Superior temporal gyrus (tissue), 1 donor: ENCODE data around the gene PC.

Source experiments
- DNase-seq: peaks from one replicate; pipeline ENCODE4 v3.0.0-alpha.2; 2016; ENCODE audit errors: extremely low spot score

The PC gene

GRCh38 chr11:66867425-66868040 lies 90.7 kb downstream of the PC start:
- DNase-seq: no peak

GRCh38 chr11:66866511-66866986 lies 91.6 kb downstream of the PC start:
- DNase-seq: no peak

- DNase-seq: no peak
Observed at GRCh38 chr11:66866007-66866406, 92.2 kb downstream of the PC start.

GRCh38 chr11:66864924-66865697 lies 93.1 kb downstream of the PC start:
- DNase-seq: no peak

GRCh38 chr11:66864172-66864901 lies 93.8 kb downstream of the PC start:
- no peak for DNase-seq

- DNase-seq: no peak
Observed at GRCh38 chr11:66863428-66864125, 94.6 kb downstream of the PC start.

GRCh38 chr11:66862559-66863037 lies 95.6 kb downstream of the PC start:
- no peak for DNase-seq

GRCh38 chr11:66861774-66862558 lies 96.2 kb downstream of the PC start:
- DNase-seq: no peak

- DNase-seq: no peak
Observed at GRCh38 chr11:66861038-66861773, 97.0 kb downstream of the PC start.

- no peak for DNase-seq
Observed at GRCh38 chr11:66860449-66860831, 97.7 kb downstream of the PC start.

GRCh38 chr11:66859686-66860448 lies 98.3 kb downstream of the PC start:
- no peak for DNase-seq

- no peak for DNase-seq
Observed at GRCh38 chr11:66858939-66859685, 99.1 kb downstream of the PC start.

GRCh38 chr11:66858186-66858938 lies 99.8 kb downstream of the PC start:
- DNase-seq: no peak

GRCh38 chr11:66857927-66858185 lies 100.3 kb downstream of the PC start:
- DNase-seq: no peak

GRCh38 chr11:66857234-66857926 lies 100.8 kb downstream of the PC start:
- DNase-seq: no peak

GRCh38 chr11:66856496-66857233 lies 101.5 kb downstream of the PC start, which contains the start of gene LRFN4:
TSS of gene LRFN4 (plus strand) at chr11:66857064. CDS start at chr11:66857745, 681 bp downstream.
- peak; percentile 74 for DNase-seq
